ENCODE measurements around the gene TEK. TPM values are rescaled to one million over a fixed set of nuclear protein-coding genes. Genes with fewer than 3 reads are reported as not detected.

TEK gene
- polyA plus RNA-seq, 2 of the 4 experiments (the other 2 are of a cell fraction) = 0.04 TPM; not detected in 1

DNA sequence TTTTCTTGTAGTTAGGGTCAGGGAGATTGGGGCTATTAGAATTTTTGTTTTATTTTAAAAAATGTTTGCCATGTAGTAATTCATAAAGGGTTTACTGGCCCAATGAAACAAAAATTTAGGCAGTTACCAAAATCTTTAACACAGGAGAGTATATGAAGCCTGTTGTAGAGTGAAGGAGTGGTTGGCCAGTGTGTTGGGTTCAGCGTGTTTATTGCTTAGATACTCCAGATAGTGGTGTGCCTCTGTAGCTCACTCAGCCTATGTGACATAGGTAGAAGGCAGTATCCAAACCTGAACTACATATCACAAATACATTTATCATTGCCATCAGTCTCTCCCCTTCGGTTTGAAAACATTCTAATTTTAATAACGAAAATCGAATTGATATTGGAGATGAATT is 1.2 kb downstream of the TEK start:
- POLR2A ChIA-PET = no interaction called here
- no peak for TF ChIP-seq FOSB (CRISPR knock-in tag; IDR thresholded peaks at IDR 0.05)
- TF ChIP-seq PBX3 (IDR thresholded peaks at IDR 0.05) = no peak
- TF ChIP-seq EP300 (IDR thresholded peaks at IDR 0.05) = no peak
- TF ChIP-seq BHLHE40 (IDR thresholded peaks at IDR 0.05; ENCODE audit: low read depth, low read length) = no peak
- TF ChIP-seq POLR2AphosphoS2 (conservative IDR thresholded peaks at IDR 0.05; ENCODE audit: low read length) = no peak
- TF ChIP-seq, protein P1, sequence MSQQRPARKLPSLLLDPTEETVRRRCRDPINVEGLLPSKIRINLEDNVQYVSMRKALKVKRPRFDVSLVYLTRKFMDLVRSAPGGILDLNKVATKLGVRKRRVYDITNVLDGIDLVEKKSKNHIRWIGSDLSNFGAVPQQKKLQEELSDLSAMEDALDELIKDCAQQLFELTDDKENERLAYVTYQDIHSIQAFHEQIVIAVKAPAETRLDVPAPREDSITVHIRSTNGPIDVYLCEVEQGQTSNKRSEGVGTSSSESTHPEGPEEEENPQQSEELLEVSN (IDR thresholded peaks at IDR 0.05; ENCODE audit: borderline replicate concordance, low read depth) = no peak
- no peak for TF ChIP-seq MAZ (IDR thresholded peaks at IDR 0.05; ENCODE audit: borderline replicate concordance, low read depth, low read length)
- TF ChIP-seq ZSCAN20 (CRISPR knock-in tag; IDR thresholded peaks at IDR 0.05) = no peak
- TF ChIP-seq CBX8 (IDR thresholded peaks at IDR 0.05) = no peak
- TF ChIP-seq RARB (CRISPR knock-in tag; IDR thresholded peaks at IDR 0.05) = no peak
- TF ChIP-seq ZNF302 (CRISPR knock-in tag; IDR thresholded peaks at IDR 0.05) = no peak
- no peak for TF ChIP-seq EHMT2 (IDR thresholded peaks at IDR 0.05; ENCODE audit: low read depth)
- TF ChIP-seq PHF8 (IDR thresholded peaks at IDR 0.05; ENCODE audit: borderline replicate concordance, low read depth) = no peak
- no peak for TF ChIP-seq SREBF2 (IDR thresholded peaks at IDR 0.05)
- no peak for TF ChIP-seq CTCF (IDR thresholded peaks at IDR 0.05)
- TF ChIP-seq HES2 (IDR thresholded peaks at IDR 0.05) = no peak
- TF ChIP-seq, protein P2, sequence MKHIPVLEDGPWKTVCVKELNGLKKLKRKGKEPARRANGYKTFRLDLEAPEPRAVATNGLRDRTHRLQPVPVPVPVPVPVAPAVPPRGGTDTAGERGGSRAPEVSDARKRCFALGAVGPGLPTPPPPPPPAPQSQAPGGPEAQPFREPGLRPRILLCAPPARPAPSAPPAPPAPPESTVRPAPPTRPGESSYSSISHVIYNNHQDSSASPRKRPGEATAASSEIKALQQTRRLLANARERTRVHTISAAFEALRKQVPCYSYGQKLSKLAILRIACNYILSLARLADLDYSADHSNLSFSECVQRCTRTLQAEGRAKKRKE (CRISPR knock-in tag; IDR thresholded peaks at IDR 0.05; ENCODE audit: low read depth) = no peak
- no peak for TF ChIP-seq MAFK (IDR thresholded peaks at IDR 0.05; ENCODE audit: partially characterized antibody)
- TF ChIP-seq RFX5 (IDR thresholded peaks at IDR 0.05) = no peak
- no peak for TF ChIP-seq HOXA7 (CRISPR knock-in tag; IDR thresholded peaks at IDR 0.05)
- H3K4me3 ChIP-seq = no peak overlapping the region
- H3K4me2 ChIP-seq = no peak overlapping the region
- no peak overlapping the region for H3K27ac ChIP-seq
- no peaks in the 10 kb centered on the region for H3K4me1 ChIP-seq
- WGBS (ENCODE audit: missing lambda C conversion rate) = 34% methylated on average over 4 of the region's 4 CpGs
- DNase-seq (ENCODE audit: low read depth in 1 of 2, low spot score in 1 of 2) = no peak
- no peak for ATAC-seq
- FAIRE-seq = no peak
- H3K9me3 ChIP-seq = no peaks in the 10 kb centered on the region
- CTCF ChIA-PET = no interaction called here

GRCh38 chr9:27112235-27112634 is 3.2 kb downstream of the TEK start:
- Histone ChIP-seq H3K27ac (no peak overlapping the region), H3K4me3 (no peak overlapping the region), H3K9me3 (no peaks in the 10 kb centered on the region), H3K4me1 (peaks cover under 1% of the 10 kb centered on the region; the same call in 2 of the 3 replicates), H3K4me2 (no peak overlapping the region)
- TF ChIP-seq HES2 (IDR thresholded peaks at IDR 0.05) (no peak), HDAC2 (IDR thresholded peaks at IDR 0.05) (no peak), FOSL2 (IDR thresholded peaks at IDR 0.05) (no peak), FOSL2 (CRISPR knock-in tag; IDR thresholded peaks at IDR 0.05) (no peak), RAD21 (conservative IDR thresholded peaks at IDR 0.05 in 1 of 2, IDR thresholded peaks at IDR 0.05 in 1 of 2) (no peak), HOXB13 (CRISPR knock-in tag; IDR thresholded peaks at IDR 0.05; ENCODE audit: low read depth) (no peak), USF2 (IDR thresholded peaks at IDR 0.05) (no peak), FOSB (CRISPR knock-in tag; IDR thresholded peaks at IDR 0.05) (no peak), FOXS1 (CRISPR knock-in tag; IDR thresholded peaks at IDR 0.05) (no peak)
- TF ChIP-seq, protein P2 (CRISPR knock-in tag; IDR thresholded peaks at IDR 0.05; ENCODE audit: low read depth) = no peak
- ATAC-seq (no peak), FAIRE-seq (no peak), DNase-seq (ENCODE audit: low read depth in 1 of 2, low spot score in 1 of 2) (no peak)
- WGBS (ENCODE audit: missing lambda C conversion rate) = 48% methylated on average over 2 of the region's 2 CpGs
- CTCF ChIA-PET = interaction anchor here (1.1 kb wide), 1 partner anchor 12 kb away, joined by 5 read pairs; no protein-coding TSS in a partner anchor
- POLR2A ChIA-PET = no interaction called here
